ENCODE measurements around the gene LINGO3.
A peak's percentile ranks its signal among the peaks of the same experiment; 100 is the strongest.

Gene LINGO3

GRCh38 chr19:2330255-2330631, 22.3 kb upstream of the LINGO3 start:
- no peak overlapping the region for H3K4me3 ChIP-seq (ENCODE audit: low read length)
- no peak for DNase-seq (ENCODE audit: low read depth)
- TF ChIP-seq CTCF (conservative IDR thresholded peaks at IDR 0.05; ENCODE audit: low read length) = no peak

GRCh38 chr19:2329501-2329916, 21.6 kb upstream of the LINGO3 start:
- TF ChIP-seq CTCF (conservative IDR thresholded peaks at IDR 0.05; ENCODE audit: low read length) = no peak
- H3K4me3 ChIP-seq (ENCODE audit: low read length) = peak overlapping the region; percentile 95
- no peak for DNase-seq (ENCODE audit: low read depth)

GRCh38 chr19:2329149-2329478, 21.2 kb upstream of the LINGO3 start:
- no peak for DNase-seq (ENCODE audit: low read depth)
- peak overlapping the region; percentile 95 for H3K4me3 ChIP-seq (ENCODE audit: low read length)
- TF ChIP-seq CTCF (conservative IDR thresholded peaks at IDR 0.05; ENCODE audit: low read length) = no peak

- H3K4me3 ChIP-seq (ENCODE audit: low read length) = peak within 1 kb of the TSS; percentile 95
- peak; percentile 84 for DNase-seq (ENCODE audit: low read depth)
- TF ChIP-seq CTCF (conservative IDR thresholded peaks at IDR 0.05; ENCODE audit: low read length) = no peak
Measured at GRCh38 chr19:2328401-2329148, 20.6 kb upstream of the LINGO3 start, which contains the start of the genes LSM7 and SPPL2B. LSM7 (minus strand) TSS chr19:2328586; CDS start chr19:2328566, 20 bp downstream. SPPL2B (plus strand) TSS chr19:2328684; CDS start chr19:2328710, 26 bp downstream.

- TF ChIP-seq CTCF (conservative IDR thresholded peaks at IDR 0.05; ENCODE audit: low read length) = no peak
- peak; percentile 78 for DNase-seq (ENCODE audit: low read depth)
- peak overlapping the region; percentile 95 for H3K4me3 ChIP-seq (ENCODE audit: low read length)
Measured at GRCh38 chr19:2327773-2328400, 19.9 kb upstream of the LINGO3 start.

GRCh38 chr19:2326699-2327360, 18.9 kb upstream of the LINGO3 start:
- DNase-seq (ENCODE audit: low read depth) = no peak
- TF ChIP-seq CTCF (conservative IDR thresholded peaks at IDR 0.05; ENCODE audit: low read length) = no peak
- H3K4me3 ChIP-seq (ENCODE audit: low read length) = no peak overlapping the region

Data from AG10803 (cell line).